HEK293 (cell line): ENCODE results near the gene C19orf12.

Source experiments
- CTCF ChIA-PET: fragments of 350-600 bp; formaldehyde crosslinking; extraction: SDS; loops from one replicate; lab custom pipeline; 2021; ENCODE audit warnings: antibody characterized with exemption; lab: Yijun Ruan, JAX
- POLR2A ChIA-PET: fragments of 300-600 bp; formaldehyde crosslinking; extraction: SDS; loops from one replicate; lab custom pipeline; 2020; ENCODE audit warnings: antibody characterized with exemption, inconsistent platforms; lab: Yijun Ruan, JAX
- H3K27ac ChIP-seq: fragments of 200-500 bp; sonication (Bioruptor generic); 2 replicates; pipeline ENCODE4 v1.5.1; 2014; ENCODE audit warnings: low read depth, low read length, control low read depth, inconsistent platforms; ENCODE audit errors: extremely low read depth
- H3K36me3 ChIP-seq, 2 experiments: fragments of 200-500 bp in 1 of 2; sonication (Bioruptor generic) in 1 of 2; 1 replicate in 1 of 2; 2 replicates in 1 of 2; pipeline ENCODE4 v1.5.1; 2014 to 2017; ENCODE audit warnings: inconsistent platforms in 2 of 2, low read length in 2 of 2; ENCODE audit not compliant: control insufficient read depth in 2 of 2, insufficient read depth in 1 of 2
- H3K4me1 ChIP-seq: fragments of 200-500 bp; sonication (Bioruptor generic); 2 replicates; pipeline ENCODE4 v1.5.1; 2014; ENCODE audit warnings: mild to moderate bottlenecking, low read length, inconsistent platforms; ENCODE audit not compliant: control insufficient read depth, insufficient read depth
- H3K4me3 ChIP-seq: 2 replicates; pipeline ENCODE4 v1.5.1; 2011; ENCODE audit warnings: low read depth, mild to moderate bottlenecking, control low read depth, low read length, moderate library complexity
- H3K9me3 ChIP-seq: fragments of 200-500 bp; sonication (Bioruptor generic); 2 replicates; pipeline ENCODE4 v1.5.1; 2014; ENCODE audit warnings: low read depth, low read length, inconsistent platforms; ENCODE audit not compliant: control insufficient read depth, insufficient read depth
- ZBTB8A ChIP-seq: fragments of 450-650 bp; formaldehyde crosslinking; IDR thresholded peaks from 2 replicates; pipeline ENCODE4 v1.5.1; 2016; ENCODE audit warnings: missing biosample characterization, missing genetic modification characterization
- ZFHX2 ChIP-seq: fragments of 450-650 bp; formaldehyde crosslinking; conservative IDR thresholded peaks from 2 replicates; pipeline ENCODE4 v1.5.1; 2016; ENCODE audit warnings: missing biosample characterization, missing genetic modification characterization
- ZFP37 ChIP-seq: fragments of 450-650 bp; formaldehyde crosslinking; IDR thresholded peaks from 2 replicates; pipeline ENCODE4 v1.5.1; 2016; ENCODE audit warnings: missing biosample characterization, missing genetic modification characterization
- ZNF121 ChIP-seq: fragments of 450-650 bp; formaldehyde crosslinking; IDR thresholded peaks from 2 replicates; pipeline ENCODE4 v1.5.1; 2016; ENCODE audit warnings: missing biosample characterization, missing genetic modification characterization
- ZNF174 ChIP-seq: fragments of 450-650 bp; formaldehyde crosslinking; IDR thresholded peaks from 2 replicates; pipeline ENCODE4 v1.5.0; 2017; ENCODE audit warnings: missing biosample characterization, mild to moderate bottlenecking, missing genetic modification characterization
- ZNF18 ChIP-seq: fragments of 450-650 bp; formaldehyde crosslinking; IDR thresholded peaks from 2 replicates; pipeline ENCODE4 v1.5.1; 2016; ENCODE audit warnings: missing biosample characterization, missing genetic modification characterization
- ZNF248 ChIP-seq: fragments of 450-650 bp; formaldehyde crosslinking; IDR thresholded peaks from 2 replicates; pipeline ENCODE4 v1.5.1; 2017; ENCODE audit warnings: missing biosample characterization, missing genetic modification characterization
- ZNF266 ChIP-seq: fragments of 450-650 bp; formaldehyde crosslinking; IDR thresholded peaks from 2 replicates; pipeline ENCODE4 v1.5.1; 2016; ENCODE audit warnings: missing biosample characterization, missing genetic modification characterization, low read depth
- ZNF335 ChIP-seq: fragments of 450-650 bp; formaldehyde crosslinking; conservative IDR thresholded peaks from 2 replicates; pipeline ENCODE4 v1.5.1; 2016; ENCODE audit warnings: missing biosample characterization, missing genetic modification characterization
- ZNF37A ChIP-seq: fragments of 450-650 bp; IDR thresholded peaks from 2 replicates; pipeline ENCODE4 v1.5.1; 2018; ENCODE audit warnings: missing biosample characterization, missing genetic modification characterization
- ZNF398 ChIP-seq: fragments of 450-650 bp; formaldehyde crosslinking; IDR thresholded peaks from 2 replicates; pipeline ENCODE4 v1.5.1; 2017; ENCODE audit warnings: missing biosample characterization, missing genetic modification characterization
- ZNF521 ChIP-seq: fragments of 450-650 bp; formaldehyde crosslinking; IDR thresholded peaks from 2 replicates; pipeline ENCODE4 v1.5.1; 2017; ENCODE audit warnings: missing biosample characterization, mild to moderate bottlenecking, missing genetic modification characterization
- ZNF544 ChIP-seq: fragments of 450-650 bp; formaldehyde crosslinking; IDR thresholded peaks from 2 replicates; pipeline ENCODE4 v1.5.0; 2017; ENCODE audit warnings: missing biosample characterization, missing genetic modification characterization
- ZNF558 ChIP-seq: fragments of 450-650 bp; formaldehyde crosslinking; IDR thresholded peaks from 2 replicates; pipeline ENCODE4 v1.5.1; 2016; ENCODE audit warnings: missing biosample characterization, missing genetic modification characterization
- ZNF560 ChIP-seq: fragments of 450-650 bp; formaldehyde crosslinking; IDR thresholded peaks from 2 replicates; pipeline ENCODE4 v1.5.1; 2017; ENCODE audit warnings: missing biosample characterization, missing genetic modification characterization, borderline replicate concordance
- ZNF664 ChIP-seq: fragments of 450-650 bp; formaldehyde crosslinking; IDR thresholded peaks from 2 replicates; pipeline ENCODE4 v1.5.1; 2016; ENCODE audit warnings: missing biosample characterization, missing genetic modification characterization
- ZNF768 ChIP-seq: fragments of 450-650 bp; formaldehyde crosslinking; IDR thresholded peaks from 2 replicates; pipeline ENCODE4 v1.5.1; 2018; ENCODE audit warnings: missing biosample characterization, mild to moderate bottlenecking, missing genetic modification characterization
- ZNF791 ChIP-seq: fragments of 450-650 bp; formaldehyde crosslinking; IDR thresholded peaks from 2 replicates; pipeline ENCODE4 v1.5.1; 2016; ENCODE audit warnings: missing biosample characterization, missing genetic modification characterization
- ZSCAN23 ChIP-seq: fragments of 450-650 bp; formaldehyde crosslinking; IDR thresholded peaks from 2 replicates; pipeline ENCODE4 v1.5.1; 2016; ENCODE audit warnings: missing biosample characterization, missing genetic modification characterization
- ZXDB ChIP-seq: fragments of 450-650 bp; formaldehyde crosslinking; IDR thresholded peaks from 2 replicates; pipeline ENCODE4 v1.5.1; 2016; ENCODE audit warnings: missing biosample characterization, missing genetic modification characterization

Gene C19orf12

GRCh38 chr19:29651622-29652394 is 63.3 kb downstream of the C19orf12 start:
- CTCF ChIA-PET = interaction anchor here (0.6 to 2.1 kb wide), 3 partner anchors 30 to 65 kb away, joined by 4 to 6 read pairs (median 4); no protein-coding TSS in a partner anchor

GRCh38 chr19:29650772-29651387 is 64.2 kb downstream of the C19orf12 start:
- no peak for TF ChIP-seq ZNF398 (tag by site-specific recombination)
- no peak for TF ChIP-seq ZSCAN23 (tag by site-specific recombination)
- TF ChIP-seq ZNF560 (tag by site-specific recombination) = no peak
- no peak for TF ChIP-seq ZNF335 (tag by site-specific recombination)
- no peak for TF ChIP-seq ZNF37A
- no peak for TF ChIP-seq ZNF558 (tag by site-specific recombination)
- no peak for TF ChIP-seq ZNF18 (tag by site-specific recombination)
- TF ChIP-seq ZFP37 (tag by site-specific recombination) = no peak
- no peak for TF ChIP-seq ZNF521
- TF ChIP-seq ZNF248 = no peak
- TF ChIP-seq ZNF266 = no peak
- TF ChIP-seq ZNF544 = no peak
- TF ChIP-seq ZNF768 = no peak
- TF ChIP-seq ZNF791 (tag by site-specific recombination) = no peak
- no peak for TF ChIP-seq ZBTB8A (tag by site-specific recombination)
- no peak for TF ChIP-seq ZFHX2 (tag by site-specific recombination)
- TF ChIP-seq ZNF174 (tag by site-specific recombination) = no peak
- H3K4me3 ChIP-seq = no peak overlapping the region
- H3K36me3 ChIP-seq = no peaks in the 10 kb centered on the region
- POLR2A ChIA-PET = no interaction called here
- no peak overlapping the region for H3K27ac ChIP-seq
- H3K9me3 ChIP-seq = peaks cover 5% of the 10 kb centered on the region
- CTCF ChIA-PET = interaction anchor here (1.6 to 2.1 kb wide), 2 partner anchors 40 to 66 kb away, joined by 4 to 6 read pairs; no protein-coding TSS in a partner anchor
- peaks cover 3% of the 10 kb centered on the region; the same call in 1 of the 2 replicates for H3K4me1 ChIP-seq

More at GRCh38 chr19:29651622-29652394, 63.3 kb downstream of the C19orf12 start:
- Histone ChIP-seq H3K4me3 (no peak overlapping the region), H3K27ac (no peak overlapping the region), H3K4me1 (no peaks in the 10 kb centered on the region), H3K36me3 (no peaks in the 10 kb centered on the region), H3K9me3 (peaks cover 5% of the 10 kb centered on the region)
- TF ChIP-seq ZNF121 (tag by site-specific recombination) = peak; percentile 80
- peak; percentile 98 for TF ChIP-seq ZNF664 (tag by site-specific recombination)
- TF ChIP-seq ZXDB (tag by site-specific recombination) = no peak
- POLR2A ChIA-PET = no interaction called here
